Measurements from ENCODE around the gene ELMO1. TPM values are rescaled to one million over a fixed set of nuclear protein-coding genes. Genes with fewer than 3 reads are reported as not detected.

ELMO1 gene
- total RNA-seq, 1 donor from 2014 or later: 60.1 TPM

GRCh38 chr7:37128327-37129034 lies 320.2 kb downstream of the ELMO1 start:
- no peak for ATAC-seq
- intact Hi-C loops (cut with DNase I): no loop called here
- Histone ChIP-seq H3K27me3 (ENCODE audit: low read depth) (no peaks in the 10 kb centered on the region), H3K4me3 (no peak overlapping the region), H3K4me1 (peaks cover 8% of the 10 kb centered on the region), H3K27ac (no peak overlapping the region), H3K36me3 (peaks cover 15% of the 10 kb centered on the region), H3K9me3 (peaks cover 2% of the 10 kb centered on the region)
- no peak for DNase-seq
- no peak for TF ChIP-seq CTCF (IDR thresholded peaks at IDR 0.05)

DNA sequence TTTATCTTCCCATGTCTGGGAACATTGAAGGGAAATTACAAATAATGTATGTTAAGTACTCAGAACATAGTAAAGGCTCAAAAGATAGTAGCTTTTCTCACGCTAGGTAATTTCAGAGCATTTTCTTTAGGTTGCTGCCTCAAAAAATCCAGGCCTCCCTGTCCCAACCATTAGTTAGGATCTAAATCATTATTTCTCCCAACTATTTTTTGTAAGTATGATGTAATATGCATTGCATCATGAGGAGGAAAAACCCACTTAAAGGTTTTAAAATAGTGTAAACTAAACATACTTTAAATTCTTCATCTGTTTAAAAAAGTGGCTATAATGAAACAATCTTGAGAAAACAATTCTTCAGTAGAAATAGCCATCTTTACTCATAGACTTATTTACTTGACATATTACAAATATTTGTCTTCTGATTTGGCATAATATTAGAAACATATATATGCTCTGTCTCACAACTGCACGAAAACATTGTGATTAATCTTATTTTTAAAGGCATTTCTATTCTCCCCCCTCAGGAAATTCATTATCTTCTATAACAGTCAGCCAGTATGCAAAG lies 329.3 kb downstream of the ELMO1 start:
- Histone ChIP-seq H3K4me1 (no peaks in the 10 kb centered on the region), H3K27me3 (ENCODE audit: low read depth) (no peaks in the 10 kb centered on the region), H3K9me3 (no peaks in the 10 kb centered on the region), H3K36me3 (no peaks in the 10 kb centered on the region), H3K4me3 (no peak overlapping the region), H3K27ac (no peak overlapping the region)
- DNase-seq (no peak), ATAC-seq (no peak)
- intact Hi-C loops (cut with DNase I): no loop called here
- TF ChIP-seq CTCF (IDR thresholded peaks at IDR 0.05): no peak

- no peak for DNase-seq
- no peak for TF ChIP-seq CTCF (IDR thresholded peaks at IDR 0.05)
- no peak for ATAC-seq
- Histone ChIP-seq H3K36me3 (no peaks in the 10 kb centered on the region), H3K9me3 (no peaks in the 10 kb centered on the region), H3K27me3 (ENCODE audit: low read depth) (no peaks in the 10 kb centered on the region), H3K4me3 (no peak overlapping the region), H3K4me1 (no peaks in the 10 kb centered on the region), H3K27ac (no peak overlapping the region)
- intact Hi-C loops (cut with DNase I): no loop called here
Measured at GRCh38 chr7:37118004-37118403, 330.7 kb downstream of the ELMO1 start.

GRCh38 chr7:37117292-37117691 lies 331.4 kb downstream of the ELMO1 start:
- DNase-seq: no peak
- Histone ChIP-seq H3K4me1 (no peaks in the 10 kb centered on the region), H3K27ac (no peak overlapping the region), H3K36me3 (no peaks in the 10 kb centered on the region), H3K27me3 (ENCODE audit: low read depth) (no peaks in the 10 kb centered on the region), H3K9me3 (no peaks in the 10 kb centered on the region), H3K4me3 (no peak overlapping the region)
- no peak for ATAC-seq
- no peak for TF ChIP-seq CTCF (IDR thresholded peaks at IDR 0.05)
- intact Hi-C loops (cut with DNase I): no loop called here

DNA sequence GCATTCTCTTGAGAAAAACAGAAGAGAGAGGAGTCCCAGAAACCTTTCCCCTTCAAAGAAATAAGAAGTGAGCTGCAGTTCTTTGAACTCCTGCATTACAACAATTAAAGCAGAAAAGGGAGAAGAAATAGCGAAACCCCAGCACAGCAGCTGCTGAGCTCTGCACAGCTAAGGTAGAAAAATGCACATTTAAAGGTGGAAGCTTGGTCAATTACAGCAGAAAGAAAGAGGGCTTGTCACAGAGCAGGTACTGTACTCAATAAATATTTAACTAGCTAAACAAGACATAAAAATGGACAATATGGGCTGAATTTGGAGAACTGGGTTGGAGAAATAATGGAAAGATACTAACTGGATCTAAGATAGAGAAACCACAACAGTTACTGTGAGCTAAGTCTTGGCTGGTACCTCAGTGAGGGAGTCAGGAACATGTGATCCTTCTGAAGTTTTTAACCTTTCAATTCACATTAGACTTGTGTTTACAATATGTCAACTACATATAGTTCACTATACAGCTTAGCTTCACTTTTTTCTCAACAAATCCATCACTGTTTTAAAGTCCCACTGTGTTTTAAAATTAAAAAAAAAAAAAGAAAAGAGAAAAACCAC lies 332.5 kb downstream of the ELMO1 start:
- ATAC-seq (no peak), DNase-seq (no peak)
- intact Hi-C loops (cut with DNase I): no loop called here
- Histone ChIP-seq H3K27me3 (ENCODE audit: low read depth) (no peaks in the 10 kb centered on the region), H3K27ac (no peak overlapping the region), H3K9me3 (no peaks in the 10 kb centered on the region), H3K4me1 (no peaks in the 10 kb centered on the region), H3K4me3 (no peak overlapping the region), H3K36me3 (no peaks in the 10 kb centered on the region)
- TF ChIP-seq CTCF (IDR thresholded peaks at IDR 0.05): no peak

Data from lower lobe of right lung (tissue), 2 donors.